SKM-1 (cell line): Measurements from ENCODE around the gene SH2D5.
"Not testable (repeated sequence)": the region's sequence is repeated elsewhere in the genome, so short reads cannot be mapped to it uniquely, and the experiment has no call there.

ENCODE experiments used
- DNase-seq: peaks from one replicate; lab custom pipeline; 2025; ENCODE audit not compliant: unreplicated experiment; lab: John Stamatoyannopoulos, UW

SH2D5 gene

DNA sequence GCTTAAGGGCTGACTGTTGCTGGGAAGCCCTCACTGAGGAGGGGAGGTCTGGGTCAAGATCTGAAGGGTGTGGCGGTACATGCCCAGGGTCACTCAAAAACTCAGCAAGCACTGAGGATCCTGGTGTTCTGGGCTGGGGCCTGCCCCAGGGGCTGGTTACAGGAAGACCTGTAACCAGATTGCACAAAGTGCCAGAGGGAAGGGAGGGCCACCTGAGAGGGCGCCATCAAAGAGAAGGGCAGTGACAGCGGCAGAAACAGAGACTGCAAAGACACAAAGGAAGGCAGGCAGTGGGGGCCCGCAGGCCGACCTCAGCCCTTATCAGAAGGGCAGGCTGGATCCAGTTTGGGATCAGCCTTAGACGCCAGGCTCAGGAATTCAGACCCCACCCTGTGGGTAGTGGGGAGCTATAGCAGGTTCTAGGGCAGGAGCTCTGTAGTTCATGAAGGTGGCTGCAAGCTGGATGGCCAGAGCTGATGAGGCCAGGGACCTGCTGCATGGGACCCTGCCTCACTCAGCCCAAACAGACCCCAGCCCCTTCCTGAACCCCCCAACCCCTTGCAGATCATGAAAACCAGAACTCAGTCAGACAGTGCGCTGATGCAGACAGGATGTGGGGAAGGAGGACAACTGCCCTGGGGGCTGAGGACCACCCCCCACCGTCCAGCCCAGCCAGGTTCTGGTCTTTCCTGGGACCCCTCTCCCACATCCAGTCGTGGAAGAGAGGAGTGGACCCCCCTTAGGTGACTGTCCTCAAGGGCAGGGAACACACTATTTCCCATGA lies 3.9 kb downstream of the SH2D5 start:
- DNase-seq: no peak

GRCh38 chr1:20727746-20728316 lies 4.7 kb downstream of the SH2D5 start:
- no peak for DNase-seq

DNA sequence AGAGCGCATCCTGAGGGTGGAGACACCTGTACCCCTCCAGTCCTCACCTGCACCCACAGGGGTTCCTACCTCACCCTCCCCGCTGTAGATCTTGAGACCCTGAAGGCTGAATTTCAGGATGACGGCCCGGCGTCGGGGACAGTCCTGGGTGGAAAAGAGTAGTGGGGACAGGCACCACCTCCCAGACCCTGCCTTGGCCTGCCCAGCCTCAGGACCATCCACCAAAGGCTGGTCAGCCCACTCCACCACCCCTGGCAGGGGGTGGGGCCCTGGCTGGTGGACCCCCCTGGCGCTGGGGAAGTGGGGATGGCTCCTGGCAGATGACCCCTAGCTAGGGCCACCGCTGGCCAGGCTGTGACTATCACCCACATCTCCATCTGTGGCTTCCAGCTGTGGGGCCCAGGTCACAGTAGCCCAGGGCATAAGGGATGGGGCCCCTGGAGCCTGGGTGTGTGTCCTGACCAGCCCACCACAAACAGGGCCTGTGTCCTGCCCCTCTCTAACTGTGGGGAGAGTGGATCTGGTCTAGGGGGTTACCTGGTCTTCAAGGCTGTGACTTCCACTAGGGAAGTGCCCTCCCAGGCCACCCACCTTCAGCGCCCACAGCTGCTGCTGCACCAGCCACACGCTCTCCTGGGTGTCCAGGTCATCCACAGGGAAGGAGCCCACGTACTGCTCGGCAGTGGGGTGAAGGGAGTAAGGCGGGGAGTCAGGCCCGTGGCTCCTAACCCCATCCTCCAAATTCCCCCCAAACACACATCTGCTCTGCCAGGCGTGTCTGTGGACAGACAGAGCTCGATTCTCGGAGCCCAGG lies 5.4 kb downstream of the SH2D5 start:
- no peak for DNase-seq

DNA sequence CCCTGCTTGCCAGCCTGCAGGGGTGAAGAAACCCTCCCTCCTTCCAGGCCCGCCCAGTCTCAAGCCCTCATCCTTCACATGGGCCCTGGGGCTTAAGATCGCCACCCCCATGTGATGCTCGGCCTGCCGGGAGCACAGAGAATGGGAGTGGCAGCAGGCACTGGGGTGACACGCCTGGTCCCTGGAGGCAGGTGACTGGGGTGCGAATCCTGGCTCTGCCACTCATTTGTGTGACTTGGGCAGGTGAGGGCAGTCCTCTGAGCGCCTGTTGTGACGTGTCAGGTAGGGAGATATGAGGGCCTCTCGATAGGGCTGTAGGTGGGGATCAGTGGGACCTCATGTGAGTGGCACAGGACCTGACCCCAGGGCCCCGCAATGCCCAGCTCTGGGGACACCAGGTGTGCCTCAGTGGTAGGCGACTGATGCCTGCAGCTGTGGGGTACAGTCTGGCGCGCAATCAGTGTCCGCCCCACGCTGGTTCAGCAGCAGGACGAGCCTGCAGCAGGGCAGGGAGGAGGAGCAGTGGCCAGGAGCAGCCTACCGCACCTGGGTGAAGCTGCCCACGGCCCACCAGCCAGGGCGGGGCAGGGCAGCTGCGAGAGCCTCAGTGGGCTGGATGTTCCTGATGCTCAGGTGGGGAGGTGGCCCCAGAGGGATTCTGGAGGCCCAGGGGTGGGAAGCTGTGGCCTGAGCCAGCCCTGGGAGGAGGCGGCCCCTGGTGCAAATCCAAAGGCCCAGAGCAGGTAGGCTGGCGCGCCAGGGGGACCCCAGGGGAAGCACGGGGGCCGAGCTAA lies 6.2 kb downstream of the SH2D5 start:
- DNase-seq: no peak

DNA sequence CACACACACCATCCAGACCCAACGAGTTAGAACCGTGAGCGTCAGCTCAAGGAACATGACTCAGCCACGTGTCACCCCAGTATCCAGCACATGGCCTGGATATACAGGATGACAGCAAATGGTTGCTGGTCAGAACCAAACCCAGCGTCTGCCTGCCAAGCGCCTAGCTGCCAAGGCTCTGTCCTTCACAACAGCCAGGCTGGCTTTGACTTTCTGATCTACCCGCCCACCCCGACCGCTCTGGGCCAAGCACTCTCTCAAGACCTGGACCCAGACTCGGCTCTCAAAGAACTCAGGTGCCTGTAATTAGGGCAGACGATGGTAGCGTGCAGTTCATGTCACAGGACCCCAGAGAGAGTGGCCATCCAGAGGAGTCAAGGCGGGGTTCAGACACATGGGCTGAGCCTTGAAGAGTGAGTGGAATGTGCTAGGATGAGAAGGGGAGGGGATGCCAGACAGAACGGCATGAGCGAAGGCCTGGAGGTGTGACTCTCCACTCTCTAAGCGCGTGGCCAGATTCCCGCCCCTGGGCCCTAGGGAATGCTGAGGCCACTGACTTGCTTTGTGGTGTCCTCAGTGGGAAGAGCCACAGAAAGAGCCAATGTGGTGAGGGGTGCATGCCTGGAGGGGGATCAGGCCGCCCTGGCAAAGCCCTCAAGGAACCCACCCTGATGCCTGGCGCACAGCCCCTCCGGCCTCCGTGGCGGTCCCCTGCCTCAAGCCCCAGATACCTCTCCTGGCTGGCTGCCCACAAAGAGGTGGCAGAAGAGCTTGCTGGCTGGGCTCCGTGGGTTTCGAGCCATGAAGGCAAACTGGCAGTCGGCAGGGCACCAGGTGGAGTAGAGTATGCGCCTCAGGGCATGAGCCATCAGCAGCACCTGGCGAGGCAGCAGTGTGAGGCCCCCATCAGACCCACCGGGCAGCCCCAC lies 7.0 kb downstream of the SH2D5 start:
- no peak for DNase-seq

DNA sequence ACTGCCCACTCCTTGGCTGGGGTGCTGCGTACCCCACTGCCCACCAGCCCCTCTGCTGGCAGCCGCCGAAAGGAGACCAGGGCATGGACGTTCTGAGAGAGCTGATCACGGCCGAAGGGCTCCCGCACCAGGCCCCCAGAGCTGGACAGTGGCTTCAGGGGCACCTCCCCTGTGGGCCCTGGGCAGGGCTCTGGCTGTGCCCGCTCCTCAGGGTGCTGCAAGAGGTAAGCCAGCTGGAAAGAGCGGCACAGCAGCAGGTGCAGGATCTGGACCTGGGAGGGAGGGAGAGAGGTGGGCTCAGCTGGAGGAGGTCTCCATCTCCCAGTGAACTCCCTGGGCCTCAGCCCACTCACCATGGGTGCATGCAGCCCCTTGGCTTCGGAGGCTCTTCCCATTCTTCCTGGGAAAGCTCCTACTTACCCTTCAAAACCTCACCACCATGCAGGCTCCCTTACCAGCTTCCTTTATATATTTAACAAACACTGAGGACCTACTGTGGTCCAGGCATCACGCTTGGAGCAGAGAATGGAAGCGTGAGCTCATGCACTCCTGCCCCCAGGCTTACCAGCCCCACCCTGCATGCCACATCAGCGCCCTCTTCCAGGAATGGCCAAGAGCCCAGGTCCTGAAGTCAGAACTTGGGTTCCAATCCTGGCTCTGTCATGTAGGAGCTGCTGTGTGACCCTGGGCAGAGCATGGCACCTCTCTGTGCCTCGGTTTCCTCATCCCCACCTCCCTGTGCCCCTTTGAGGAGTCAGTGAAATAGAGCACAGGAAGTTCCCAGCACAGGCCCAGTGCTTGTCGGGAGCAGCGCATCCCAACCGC lies 7.9 kb downstream of the SH2D5 start:
- DNase-seq: no peak

DNA sequence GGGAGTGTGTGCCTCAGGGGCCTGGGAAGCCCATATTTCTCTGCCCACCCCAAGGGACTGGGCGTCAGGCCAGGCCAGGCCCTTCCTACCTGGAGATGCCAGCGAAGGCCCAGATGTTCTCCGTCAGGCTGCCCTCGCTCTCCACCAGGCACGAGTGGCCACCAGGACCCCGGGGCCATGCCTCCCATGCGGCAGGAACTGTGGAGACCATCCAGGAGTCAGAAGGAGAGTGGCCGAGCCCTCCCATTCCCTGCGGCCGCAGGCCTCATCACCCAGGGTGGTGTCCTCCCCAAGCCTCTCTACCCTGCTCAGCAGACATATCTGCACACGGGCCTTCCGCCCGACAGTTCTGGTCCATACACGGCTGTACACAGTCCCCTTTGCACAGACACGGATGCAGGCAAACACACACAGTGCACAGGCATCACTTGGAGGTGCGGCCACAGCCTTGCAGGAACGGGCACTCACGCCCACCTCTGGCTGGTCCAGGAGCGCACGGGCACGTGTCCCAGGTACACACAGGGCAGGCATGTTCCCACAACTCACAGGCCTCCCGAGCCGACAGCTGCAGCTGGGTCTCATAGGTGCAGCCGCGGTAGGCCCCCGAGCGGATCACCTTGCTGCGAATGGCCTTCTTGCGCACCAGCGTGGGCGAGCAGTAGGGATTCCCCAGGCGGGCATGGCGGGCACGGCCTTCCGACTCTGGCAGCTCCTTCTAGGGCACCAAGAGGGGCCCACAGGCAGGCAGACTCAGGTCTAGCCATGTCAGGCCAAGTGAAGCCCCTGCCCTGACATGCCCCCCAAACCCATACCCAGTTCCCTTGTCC lies 8.8 kb downstream of the SH2D5 start:
- no peak for DNase-seq

DNA sequence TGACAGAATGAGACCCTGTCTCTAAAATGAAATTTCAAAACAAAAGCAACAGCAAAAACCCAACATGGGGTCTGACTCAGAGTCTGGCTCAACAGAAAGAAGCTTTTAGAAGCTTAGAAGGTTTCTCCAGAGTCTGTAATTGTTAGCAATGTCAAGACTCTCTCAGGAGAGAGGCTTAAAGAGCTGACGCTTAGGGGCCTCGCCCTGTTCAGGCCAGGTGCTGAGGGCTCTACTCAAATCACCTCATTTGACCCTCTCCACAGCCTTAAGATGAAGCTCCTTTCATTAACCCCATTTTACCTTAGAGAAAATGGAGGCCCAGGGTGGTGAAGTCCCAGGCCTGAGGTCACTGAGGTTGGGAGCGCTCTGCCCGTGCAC lies 9.4 kb downstream of the SH2D5 start:
- no peak for DNase-seq

DNA sequence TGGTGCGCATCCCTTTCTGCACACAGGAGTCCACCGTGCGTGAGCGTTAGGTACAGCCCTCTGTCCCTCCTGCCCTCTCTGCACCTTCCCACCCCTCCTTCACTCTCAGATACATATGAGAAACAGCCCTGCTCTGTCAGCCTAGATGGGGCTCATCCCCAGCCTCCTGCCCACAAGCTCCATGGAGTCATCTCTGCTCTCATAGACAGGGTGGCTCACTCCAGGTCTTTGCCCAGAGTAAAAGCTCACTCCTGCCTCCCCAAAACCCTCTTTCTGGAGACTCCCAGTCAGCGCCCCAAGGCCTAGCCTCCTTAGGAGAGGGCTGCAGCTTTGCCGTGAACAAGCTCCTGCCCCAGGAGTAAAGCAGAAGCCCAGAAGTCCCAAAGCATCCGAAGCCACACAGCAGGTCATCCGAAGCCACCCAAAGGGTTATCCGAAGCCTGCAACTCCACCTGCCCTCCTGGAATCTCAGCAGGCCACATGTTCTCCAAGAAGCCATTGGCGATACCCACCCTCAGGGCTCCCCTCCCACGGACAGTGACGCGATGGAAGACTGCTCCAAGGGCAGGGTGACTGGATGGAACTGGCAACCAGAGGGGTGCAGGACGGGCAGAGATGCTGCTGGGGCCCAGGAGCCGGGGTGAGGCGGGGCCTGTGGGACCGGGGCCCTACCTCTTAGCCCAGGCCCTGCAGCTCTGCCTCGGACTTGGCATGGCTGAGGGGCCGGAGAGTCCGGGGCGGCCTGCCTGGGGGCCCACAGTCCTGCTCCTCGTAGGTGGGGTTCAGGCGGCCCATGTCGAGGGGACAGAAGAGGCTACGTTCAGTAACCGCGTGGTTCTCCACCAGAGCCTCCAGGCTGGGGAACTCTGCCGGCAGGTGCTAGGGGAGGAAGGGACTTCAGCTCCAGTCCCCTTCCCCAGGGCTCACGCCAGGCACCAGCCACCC lies 11.1 kb downstream of the SH2D5 start:
- DNase-seq: no peak

- DNase-seq: no peak
Measured at GRCh38 chr1:20720631-20721091, 11.8 kb downstream of the SH2D5 start.

DNA sequence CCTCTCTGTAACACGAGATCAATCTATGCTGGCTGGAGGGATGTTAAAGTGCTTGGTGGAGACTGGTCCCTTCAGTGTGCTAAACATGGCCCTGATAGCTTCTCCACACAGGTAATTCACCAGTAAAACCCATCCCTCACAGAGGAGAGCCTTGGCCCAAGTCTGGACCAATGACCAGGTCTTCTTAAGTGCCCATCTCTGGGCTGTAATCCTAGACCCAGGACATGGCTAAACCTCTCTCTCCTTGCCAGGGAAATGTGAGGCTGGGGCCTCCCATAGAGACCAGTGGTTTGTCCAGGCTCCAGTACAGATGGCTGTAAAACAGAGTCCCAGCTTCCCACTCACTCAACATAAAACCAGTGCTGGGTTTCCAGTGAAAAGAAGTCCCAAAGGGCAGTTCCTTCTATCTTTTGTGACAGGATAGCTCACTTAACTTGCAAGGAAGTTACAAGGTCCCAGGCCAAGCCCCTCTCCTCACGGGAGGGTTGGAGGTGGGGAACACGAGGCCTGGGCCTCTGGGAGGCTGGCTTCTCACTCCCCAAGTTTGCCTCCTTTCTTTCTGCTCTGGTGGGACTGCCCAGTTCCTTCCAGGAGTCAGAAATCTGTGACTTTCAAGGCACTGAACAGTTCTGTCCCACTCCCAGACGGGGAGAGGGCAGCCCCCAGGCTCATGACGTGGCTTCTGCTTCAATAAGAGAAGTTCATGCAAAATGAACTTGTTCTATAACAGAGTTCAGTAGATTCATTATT lies 12.5 kb downstream of the SH2D5 start:
- no peak for DNase-seq

DNA sequence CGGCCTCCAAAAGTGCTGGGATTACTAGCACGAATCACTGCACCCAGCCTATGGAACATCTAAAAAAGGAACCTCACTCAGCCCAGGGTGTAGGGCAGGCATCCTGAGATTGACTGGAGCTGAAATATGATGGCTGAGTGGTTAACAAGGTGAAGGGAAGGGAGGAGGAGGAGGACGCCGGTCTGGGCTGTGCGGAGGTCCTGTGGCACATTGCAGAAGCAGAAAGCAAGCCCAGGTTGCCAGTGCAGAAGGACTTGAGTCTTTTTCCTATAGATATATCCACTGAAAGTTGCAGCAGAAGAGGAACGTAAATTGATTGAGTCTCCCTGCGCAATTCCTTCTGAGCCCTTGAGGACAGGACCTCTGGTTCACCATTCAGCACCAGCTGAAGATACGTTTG lies 13.2 kb downstream of the SH2D5 start:
- no peak for DNase-seq

DNA sequence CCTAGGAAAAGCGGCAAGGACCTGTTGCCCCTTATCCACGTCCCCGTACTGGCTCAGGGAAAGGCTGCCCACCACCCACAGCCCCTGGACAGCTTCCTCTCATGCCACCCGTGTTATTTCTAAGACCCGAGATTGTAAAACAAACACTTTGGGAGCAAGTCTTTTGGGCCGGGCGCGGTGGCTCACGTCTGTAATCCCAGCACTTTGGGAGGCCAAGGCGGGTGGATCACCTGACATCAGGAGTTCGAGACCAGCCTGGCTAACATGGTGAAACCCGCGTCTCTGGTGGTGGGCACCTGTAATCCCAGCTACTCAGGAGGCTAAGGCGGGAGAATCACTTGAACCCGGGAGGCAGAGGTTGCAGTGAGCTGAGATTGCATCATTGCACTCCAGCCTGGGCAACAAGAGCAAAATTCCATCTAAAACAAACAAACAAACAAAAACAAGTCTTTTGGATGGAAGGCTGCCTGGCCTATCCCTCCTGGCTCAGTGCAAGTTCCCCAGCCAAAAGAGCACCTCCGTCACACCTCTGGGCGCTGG lies 14.1 kb downstream of the SH2D5 start:
- not testable (repeated sequence) for DNase-seq

DNA sequence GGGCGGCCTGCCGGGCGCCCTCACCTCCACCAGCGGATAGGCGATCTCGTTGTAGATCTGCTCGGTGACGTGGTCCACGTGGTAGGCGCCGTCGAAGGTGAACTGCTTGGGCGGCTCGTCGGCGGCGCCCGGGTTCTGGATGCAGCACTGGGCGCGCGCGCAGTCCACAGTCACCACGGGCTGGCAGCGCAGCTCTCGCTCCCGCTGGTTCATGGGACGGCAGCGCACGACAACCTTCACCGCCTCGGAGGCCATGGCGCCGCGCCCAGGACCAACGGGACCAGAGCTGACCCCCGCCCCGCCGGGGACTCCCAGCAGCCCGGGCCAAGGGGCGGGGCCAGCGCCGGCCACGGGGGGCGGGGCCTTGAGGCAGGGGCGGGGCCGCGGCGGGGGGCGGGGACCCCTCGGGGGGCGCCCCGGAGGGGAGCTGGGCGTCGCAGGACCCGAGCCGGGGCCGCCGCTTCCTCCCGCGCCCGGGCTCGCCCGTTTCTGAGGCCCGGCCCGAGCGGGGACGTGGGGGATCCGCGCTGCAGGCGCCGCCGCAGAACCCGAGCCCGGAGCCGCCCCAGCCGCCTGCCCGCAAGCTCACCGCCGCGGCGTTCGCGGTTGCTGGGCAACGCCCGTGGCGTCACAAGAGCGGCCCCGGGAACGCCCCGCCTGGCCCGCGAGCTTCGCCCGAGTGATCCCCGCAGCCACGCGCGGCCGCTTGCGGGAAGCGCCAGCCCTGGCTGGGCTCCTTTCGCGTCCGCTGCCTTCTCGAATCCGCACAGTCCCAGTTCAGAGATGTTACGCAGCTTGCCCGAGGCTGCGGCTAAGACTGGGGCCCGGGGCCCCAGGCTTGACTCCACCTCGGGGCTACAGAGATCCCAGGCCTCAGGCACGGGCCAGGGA lies 14.8 kb downstream of the SH2D5 start, which contains the start of gene KIF17:
Gene KIF17, minus strand, starts transcription at position 556 of the 891 bp plus-strand sequence. Its CDS starts 301 bp downstream, at position 255.
- DNase-seq: no peak

DNA sequence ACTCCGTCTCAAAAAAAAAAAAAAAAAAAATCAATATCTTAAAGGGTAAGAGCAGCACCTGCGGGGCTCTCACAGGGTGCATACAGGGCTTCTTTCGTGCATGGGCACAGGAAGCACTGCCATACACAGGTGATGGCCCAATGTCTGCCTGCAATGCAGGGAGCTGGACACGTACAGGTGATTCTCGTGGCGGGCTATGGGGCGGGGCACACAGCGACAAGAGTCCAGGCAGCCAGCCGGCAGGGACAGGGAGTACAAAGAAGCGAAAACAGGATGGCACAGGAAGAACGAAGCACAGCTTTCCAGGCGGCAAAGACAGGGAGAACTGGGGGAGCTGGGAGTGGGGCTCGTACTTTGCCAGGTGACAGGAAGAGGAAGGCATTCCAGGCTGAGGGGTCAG lies 16.3 kb downstream of the SH2D5 start:
- DNase-seq: no peak
